Mesothelial cell of epicardium (in vitro differentiated cells): ENCODE measurements around the gene KATNAL1. TPM values are rescaled to one million over a fixed set of nuclear protein-coding genes. Genes with fewer than 3 reads are reported as not detected.

Experiments used
- DNase-seq, 2 experiments: peaks; one replicate each; pipeline ENCODE4 v3.0.0; 2021; ENCODE audit warnings: low spot score in 2 of 2; ENCODE audit not compliant: unreplicated experiment in 2 of 2
- H3K27ac Mint-ChIP-seq: 2 replicates; pipeline ENCODE4 v1.8.0; 2021; ENCODE audit warnings: mixed read lengths
- H3K27me3 Mint-ChIP-seq: 2 replicates; pipeline ENCODE4 v1.8.0; 2021; ENCODE audit warnings: low read depth, mixed read lengths
- H3K36me3 Mint-ChIP-seq: 2 replicates; pipeline ENCODE4 v1.8.0; 2021; ENCODE audit warnings: mixed read lengths
- H3K4me1 Mint-ChIP-seq: 2 replicates; pipeline ENCODE4 v1.8.0; 2021; ENCODE audit warnings: mixed read lengths
- H3K4me3 Mint-ChIP-seq: 2 replicates; pipeline ENCODE4 v1.8.0; 2021; ENCODE audit warnings: mild to moderate bottlenecking, moderate library complexity, mixed read lengths
- H3K9me3 Mint-ChIP-seq: 2 replicates; pipeline ENCODE4 v1.8.0; 2021; ENCODE audit warnings: mixed read lengths
- total RNA-seq: library from RNA; stranded (reverse); gene quantifications from 3 replicates; pipeline ENCODE4 v1.2.1, GENCODE V29; 2021
- TF ChIP-seq, protein P1 (sequence below): fragments of 200-600 bp; sonication (generic); IDR thresholded peaks from one replicate; pipeline ENCODE4 v1.5.0; 2021; ENCODE audit warnings: antibody characterized with exemption; ENCODE audit not compliant: unreplicated experiment

The KATNAL1 gene
- total RNA-seq, 1 donor from 2014 or later: 26.8 TPM

GRCh38 chr13:30247406-30247805 is 59.9 kb downstream of the KATNAL1 start:
- no peaks in the 10 kb centered on the region for H3K4me1 Mint-ChIP-seq
- H3K27me3 Mint-ChIP-seq: no peaks in the 10 kb centered on the region

GRCh38 chr13:30241532-30241931 is 65.8 kb downstream of the KATNAL1 start:
- Mint-ChIP-seq H3K36me3 (peaks cover 31% of the 10 kb centered on the region), H3K4me1 (no peaks in the 10 kb centered on the region), H3K27ac (no peak overlapping the region), H3K9me3 (peaks cover 18% of the 10 kb centered on the region), H3K27me3 (no peaks in the 10 kb centered on the region), H3K4me3 (no peak overlapping the region)
- no peak for DNase-seq
- TF ChIP-seq, protein P1, sequence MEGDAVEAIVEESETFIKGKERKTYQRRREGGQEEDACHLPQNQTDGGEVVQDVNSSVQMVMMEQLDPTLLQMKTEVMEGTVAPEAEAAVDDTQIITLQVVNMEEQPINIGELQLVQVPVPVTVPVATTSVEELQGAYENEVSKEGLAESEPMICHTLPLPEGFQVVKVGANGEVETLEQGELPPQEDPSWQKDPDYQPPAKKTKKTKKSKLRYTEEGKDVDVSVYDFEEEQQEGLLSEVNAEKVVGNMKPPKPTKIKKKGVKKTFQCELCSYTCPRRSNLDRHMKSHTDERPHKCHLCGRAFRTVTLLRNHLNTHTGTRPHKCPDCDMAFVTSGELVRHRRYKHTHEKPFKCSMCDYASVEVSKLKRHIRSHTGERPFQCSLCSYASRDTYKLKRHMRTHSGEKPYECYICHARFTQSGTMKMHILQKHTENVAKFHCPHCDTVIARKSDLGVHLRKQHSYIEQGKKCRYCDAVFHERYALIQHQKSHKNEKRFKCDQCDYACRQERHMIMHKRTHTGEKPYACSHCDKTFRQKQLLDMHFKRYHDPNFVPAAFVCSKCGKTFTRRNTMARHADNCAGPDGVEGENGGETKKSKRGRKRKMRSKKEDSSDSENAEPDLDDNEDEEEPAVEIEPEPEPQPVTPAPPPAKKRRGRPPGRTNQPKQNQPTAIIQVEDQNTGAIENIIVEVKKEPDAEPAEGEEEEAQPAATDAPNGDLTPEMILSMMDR: no peak

More at GRCh38 chr13:30247406-30247805, 59.9 kb downstream of the KATNAL1 start:
- Mint-ChIP-seq H3K36me3 (peaks cover 54% of the 10 kb centered on the region), H3K9me3 (peaks cover 38% of the 10 kb centered on the region), H3K4me3 (no peak overlapping the region), H3K27ac (no peak overlapping the region)
- no peak for DNase-seq
- TF ChIP-seq, protein P1: no peak

DNA sequence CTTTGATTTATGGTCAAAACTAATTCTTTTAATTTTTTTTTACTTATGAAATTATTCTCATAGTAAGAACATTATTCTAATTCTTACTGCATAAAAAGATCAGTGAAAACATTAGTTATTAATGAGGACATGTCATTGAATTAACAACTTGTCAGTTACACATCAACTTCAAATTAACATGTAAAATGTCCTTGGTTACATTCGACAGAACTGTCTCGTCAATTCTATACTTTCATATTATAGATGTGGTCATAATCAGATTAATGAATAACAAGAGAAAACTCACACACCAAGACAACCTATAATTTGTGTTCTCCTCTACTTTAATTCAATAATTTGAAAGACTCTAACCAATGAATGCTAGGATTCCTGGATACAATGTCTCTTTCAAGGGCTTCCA is 66.7 kb downstream of the KATNAL1 start:
- H3K27me3 Mint-ChIP-seq: no peaks in the 10 kb centered on the region
- H3K27ac Mint-ChIP-seq: no peak overlapping the region
- no peak overlapping the region for H3K4me3 Mint-ChIP-seq
- no peaks in the 10 kb centered on the region for H3K4me1 Mint-ChIP-seq
- H3K9me3 Mint-ChIP-seq: peaks cover 10% of the 10 kb centered on the region
- TF ChIP-seq, protein P1: no peak
- peaks cover 23% of the 10 kb centered on the region for H3K36me3 Mint-ChIP-seq
- DNase-seq: no peak

DNA sequence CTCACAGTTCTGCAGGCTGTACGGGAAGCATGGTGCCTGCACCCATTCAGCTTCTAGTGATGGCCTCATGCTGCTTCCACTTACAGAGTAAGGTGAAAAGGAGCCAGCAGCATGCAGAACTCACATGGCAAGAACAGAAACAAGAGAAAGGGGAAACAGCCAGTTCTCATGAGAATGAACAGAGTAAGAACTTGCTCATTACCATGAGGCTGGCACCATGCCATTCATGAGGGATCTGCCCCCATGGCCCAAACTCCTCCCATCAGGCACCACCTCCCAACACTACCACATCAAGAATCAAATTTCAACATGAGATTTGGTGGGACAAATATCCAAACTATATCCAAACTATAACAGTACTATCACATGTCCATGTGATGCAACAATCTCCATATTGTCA is 72.1 kb downstream of the KATNAL1 start:
- Mint-ChIP-seq H3K4me1 (no peaks in the 10 kb centered on the region), H3K36me3 (peaks cover 18% of the 10 kb centered on the region)

DNA sequence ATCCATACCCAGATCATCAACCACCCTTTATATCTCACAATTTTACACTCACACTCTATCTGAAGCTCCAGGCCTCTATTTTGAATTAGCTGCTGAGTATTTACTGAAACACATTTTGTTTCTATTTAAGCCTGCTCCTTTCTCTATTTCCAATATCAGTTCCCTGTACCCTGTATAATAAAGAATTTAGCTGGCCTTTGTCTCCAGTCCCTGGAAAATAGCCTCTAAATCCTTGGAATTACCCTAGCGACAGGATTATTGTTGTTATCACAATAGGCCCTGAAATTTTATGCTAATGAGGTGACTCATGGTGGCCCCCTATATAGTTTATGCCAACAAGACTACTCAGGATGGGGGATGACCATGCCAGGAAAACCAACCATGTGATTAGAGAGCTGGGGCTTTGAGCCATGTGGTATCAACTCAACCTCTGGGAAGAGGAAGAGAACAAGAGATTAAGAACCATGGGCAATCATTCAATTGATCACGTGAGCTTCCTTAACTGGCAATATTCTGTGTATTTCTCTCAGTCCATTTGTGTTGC is 72.7 kb downstream of the KATNAL1 start:
- H3K27me3 Mint-ChIP-seq: no peaks in the 10 kb centered on the region
- no peak overlapping the region for H3K4me3 Mint-ChIP-seq
- peaks cover 18% of the 10 kb centered on the region for H3K36me3 Mint-ChIP-seq
- no peaks in the 10 kb centered on the region for H3K9me3 Mint-ChIP-seq
- no peak for DNase-seq
- H3K27ac Mint-ChIP-seq: no peak overlapping the region
- TF ChIP-seq, protein P1: no peak
- H3K4me1 Mint-ChIP-seq: no peaks in the 10 kb centered on the region

More for the DNA sequence above, 72.1 kb downstream of the KATNAL1 start:
- no peak overlapping the region for H3K4me3 Mint-ChIP-seq
- no peaks in the 10 kb centered on the region for H3K9me3 Mint-ChIP-seq
- TF ChIP-seq, protein P1: no peak
- H3K27ac Mint-ChIP-seq: no peak overlapping the region
- no peak for DNase-seq
- no peaks in the 10 kb centered on the region for H3K27me3 Mint-ChIP-seq

DNA sequence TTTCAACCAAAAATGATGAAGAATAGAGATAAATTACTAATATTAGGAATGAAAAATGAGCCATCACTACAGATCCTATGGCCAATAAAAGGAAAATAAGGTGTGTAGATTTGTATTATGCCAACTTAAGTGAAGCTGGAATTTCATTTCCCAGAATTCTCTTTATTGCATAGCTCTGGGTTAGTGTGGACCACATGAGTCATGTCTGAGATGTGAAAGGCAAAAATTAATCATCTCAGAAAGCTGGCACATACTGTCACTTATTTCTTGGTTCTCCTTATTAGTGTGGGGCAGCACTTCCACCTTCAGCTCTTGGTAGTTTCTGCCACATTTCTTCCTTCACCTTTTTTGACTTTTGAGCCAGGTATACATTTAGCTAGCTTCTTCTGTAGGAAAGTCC is 82.6 kb downstream of the KATNAL1 start:
- no peak overlapping the region for H3K4me3 Mint-ChIP-seq
- no peaks in the 10 kb centered on the region for H3K27me3 Mint-ChIP-seq
- peaks cover 31% of the 10 kb centered on the region for H3K9me3 Mint-ChIP-seq
- H3K36me3 Mint-ChIP-seq: peaks cover 61% of the 10 kb centered on the region
- TF ChIP-seq, protein P1: no peak
- H3K4me1 Mint-ChIP-seq: no peaks in the 10 kb centered on the region
- no peak for DNase-seq
- no peak overlapping the region for H3K27ac Mint-ChIP-seq
